Femur (tissue), 1 donor: ENCODE results near the gene STARD9.
"Not testable (repeated sequence)": the region's sequence is repeated elsewhere in the genome, so short reads cannot be mapped to it uniquely, and the experiment has no call there.

Experiments used
- DNase-seq: peaks from one replicate; pipeline ENCODE4 v3.0.0-alpha.2; 2017

The STARD9 gene

GRCh38 chr15:42732095-42732827, 156.9 kb downstream of the STARD9 start:
- DNase-seq: no peak

- DNase-seq: no peak
Measured at GRCh38 chr15:42733027-42733426, 157.6 kb downstream of the STARD9 start.

GRCh38 chr15:42734076-42734672, 158.8 kb downstream of the STARD9 start:
- no peak for DNase-seq

GRCh38 chr15:42735382-42736165, 160.2 kb downstream of the STARD9 start:
- DNase-seq: no peak

- peak; percentile 57 for DNase-seq
Measured at GRCh38 chr15:42736178-42736792, 160.9 kb downstream of the STARD9 start.

- DNase-seq: peak; percentile 95
Measured at GRCh38 chr15:42736793-42737528, 161.6 kb downstream of the STARD9 start, which contains the start of gene CDAN1. CDAN1 (minus strand) TSS chr15:42737128; CDS start chr15:42737102, 26 bp downstream.

GRCh38 chr15:42737529-42738328, 162.3 kb downstream of the STARD9 start:
- no peak for DNase-seq

GRCh38 chr15:42741710-42742109, 166.3 kb downstream of the STARD9 start:
- DNase-seq: no peak

GRCh38 chr15:42742149-42742548, 166.7 kb downstream of the STARD9 start:
- no peak for DNase-seq

GRCh38 chr15:42744195-42744594, 168.8 kb downstream of the STARD9 start:
- no peak for DNase-seq

GRCh38 chr15:42749266-42749665, 173.9 kb downstream of the STARD9 start:
- DNase-seq: no peak

- DNase-seq: no peak
Measured at GRCh38 chr15:42750306-42750705, 174.9 kb downstream of the STARD9 start.

- no peak for DNase-seq
Measured at GRCh38 chr15:42759093-42759492, 183.7 kb downstream of the STARD9 start.

GRCh38 chr15:42760759-42761158, 185.4 kb downstream of the STARD9 start:
- no peak for DNase-seq

GRCh38 chr15:42761813-42762212, 186.4 kb downstream of the STARD9 start:
- DNase-seq: not testable (repeated sequence)

- not testable (repeated sequence) for DNase-seq
Measured at GRCh38 chr15:42764154-42764731, 188.8 kb downstream of the STARD9 start.

- DNase-seq: not testable (repeated sequence)
Measured at GRCh38 chr15:42766109-42766508, 190.7 kb downstream of the STARD9 start.
